GM12865 (cell line): ENCODE results near the gene PRKCE.

Experiments
- DNase-seq: peaks from one replicate; pipeline ENCODE4 v3.0.0; 2010; ENCODE audit warnings: low read depth
- H3K4me3 ChIP-seq: 2 replicates; pipeline ENCODE4 v1.5.1; 2011; ENCODE audit warnings: mild to moderate bottlenecking, low read depth, low read length, control low read depth
- CTCF ChIP-seq: IDR thresholded peaks from 2 replicates; pipeline ENCODE4 v1.5.1; 2011; ENCODE audit warnings: low read length, control low read depth, low read depth, inconsistent platforms; ENCODE audit not compliant: insufficient read depth; ENCODE audit errors: missing control alignments

PRKCE gene

GRCh38 chr2:45919711-45920111 lies 268.2 kb downstream of the PRKCE start:
- no peak overlapping the region for H3K4me3 ChIP-seq
- DNase-seq, result no peak
- TF ChIP-seq CTCF, result no peak

GRCh38 chr2:45921921-45922320 lies 270.4 kb downstream of the PRKCE start:
- no peak for DNase-seq
- no peak for TF ChIP-seq CTCF
- H3K4me3 ChIP-seq, result no peak overlapping the region

GRCh38 chr2:45922577-45922988 lies 271.1 kb downstream of the PRKCE start:
- DNase-seq, result no peak
- no peak for TF ChIP-seq CTCF
- no peak overlapping the region for H3K4me3 ChIP-seq

GRCh38 chr2:45923701-45924100 lies 272.2 kb downstream of the PRKCE start:
- DNase-seq, result no peak
- no peak for TF ChIP-seq CTCF
- H3K4me3 ChIP-seq, result no peak overlapping the region

GRCh38 chr2:45925026-45925425 lies 273.6 kb downstream of the PRKCE start:
- no peak for DNase-seq

GRCh38 chr2:45925636-45926366 lies 274.3 kb downstream of the PRKCE start:
- DNase-seq, result no peak
- no peak overlapping the region for H3K4me3 ChIP-seq
- no peak for TF ChIP-seq CTCF

More at GRCh38 chr2:45925026-45925425, 273.6 kb downstream of the PRKCE start:
- TF ChIP-seq CTCF, result no peak
- no peak overlapping the region for H3K4me3 ChIP-seq

- TF ChIP-seq CTCF, result no peak
Observed at GRCh38 chr2:45928946-45929345, 277.5 kb downstream of the PRKCE start.

More at GRCh38 chr2:45928946-45929345, 277.5 kb downstream of the PRKCE start:
- H3K4me3 ChIP-seq, result no peak overlapping the region
- DNase-seq, result no peak
